Lung (tissue), 12 donors: ENCODE data around the gene EML3. TPM values are rescaled to one million over a fixed set of nuclear protein-coding genes. Genes with fewer than 3 reads are reported as not detected.
"Not testable (repeated sequence)": the region's sequence is repeated elsewhere in the genome, so short reads cannot be mapped to it uniquely, and the experiment has no call there.

ENCODE experiments used
- ATAC-seq: fragments of 200-7000 bp; cut with Tn5 transposase; one replicate; pipeline ENCODE4 v1.9.1; 2020; ENCODE audit warnings: moderate number of reproducible peaks; ENCODE audit not compliant: insufficient read depth, low FRiP score
- DNase-seq, 3 donors: peaks; one replicate each; pipeline ENCODE4 v3.0.0-alpha.2; 2013 to 2017
- H3K27ac ChIP-seq, 2 donors: one replicate each; pipeline ENCODE4 v1.5.1; 2013; ENCODE audit warnings: mild to moderate bottlenecking in 2 of 2, moderate library complexity in 2 of 2, control low read depth in 1 of 2, inconsistent platforms in 1 of 2, low read depth in 1 of 2, low read length in 1 of 2
- H3K27me3 ChIP-seq, 3 donors: one replicate each; pipeline ENCODE4 v1.5.1; 2013; ENCODE audit warnings: low read length in 2 of 3; ENCODE audit not compliant: control insufficient read depth in 3 of 3, insufficient read depth in 3 of 3
- H3K36me3 ChIP-seq, 4 donors: one replicate each; pipeline ENCODE4 v1.5.1; 2013; ENCODE audit warnings: low read length in 4 of 4, mild to moderate bottlenecking in 1 of 4, moderate library complexity in 1 of 4; ENCODE audit not compliant: control insufficient read depth in 4 of 4, insufficient read depth in 4 of 4
- H3K4me1 ChIP-seq, 5 donors: one replicate each; pipeline ENCODE4 v1.5.1; 2013; ENCODE audit warnings: low read length in 5 of 5, mild to moderate bottlenecking in 2 of 5, moderate library complexity in 1 of 5; ENCODE audit not compliant: control insufficient read depth in 5 of 5, insufficient read depth in 5 of 5
- H3K4me3 ChIP-seq: one replicate; pipeline ENCODE4 v1.5.1; 2013; ENCODE audit warnings: mild to moderate bottlenecking, control low read depth, moderate library complexity
- H3K9ac ChIP-seq, 2 donors: one replicate each; pipeline ENCODE4 v1.5.1; 2013; ENCODE audit warnings: low read length in 2 of 2, control low read depth in 1 of 2; ENCODE audit not compliant: insufficient read depth in 1 of 2
- H3K9me3 ChIP-seq, 4 donors: one replicate each; pipeline ENCODE4 v1.5.1; 2013; ENCODE audit warnings: low read length in 3 of 4, mild to moderate bottlenecking in 1 of 4, moderate library complexity in 1 of 4; ENCODE audit not compliant: control insufficient read depth in 4 of 4, insufficient read depth in 3 of 4
- CTCF ChIP-seq: IDR thresholded peaks from 2 replicates; pipeline ENCODE4 v1.5.1; 2012; ENCODE audit warnings: mild to moderate bottlenecking; ENCODE audit errors: control extremely low read depth, extremely low read depth
- WGBS, 2 donors: extraction: QIAGEN DNeasy Blood & Tissue Kit; methylation state at CpG; one replicate each; pipeline ENCODE4 v1.1.7; 2013; 5-methylcytosine and 5-hydroxymethylcytosine counted together
- polyA plus RNA-seq, 2 donors: library from polyadenylated mRNA; stranded (reverse); fragments of 200-250 nt; gene quantifications; one replicate each; pipeline ENCODE4 v1.2.1, GENCODE V29; 2013
- total RNA-seq, 2 donors: library from RNA; depleted of rRNA in 1 of 2; stranded (reverse); fragments of >200 nt in 1 of 2; gene quantifications; one replicate each; pipeline ENCODE4 v1.2.1, GENCODE V29; 2014 to 2021
- donor health status: control.
- donor health status: control.
- donor health status: Bipolar disorder and iron deficiency.
- donor health status: healthy.
- donor health status: DM: yes; HTN: yes; CAD: no.

Gene EML3
- total and polyA plus RNA-seq, 4 donors = 29.1 to 95.4 (median 62.9) TPM

GRCh38 chr11:62621567-62622470 lies 9.2 kb upstream of the EML3 start, which contains the start of gene B3GAT3:
Gene B3GAT3 (minus strand): TSS chr11:62621986. CDS start chr11:62621947, 39 bp downstream.
- peak; percentile 99 for DNase-seq
- peaks cover 0 to 15% (median 6%) of the 10 kb centered on the region in 5 donors for H3K4me1 ChIP-seq
- WGBS, 2 donors = 0 to 1% methylated on average over 65 to 77 of the region's 77 CpGs
- ATAC-seq = peak; percentile 98
- H3K27me3 ChIP-seq = no peaks in the 10 kb centered on the region
- no peaks in the 10 kb centered on the region for H3K9me3 ChIP-seq
- H3K4me3 ChIP-seq = peak within 1 kb of the TSS; percentile 83
- TF ChIP-seq CTCF = no peak
- peak within 1 kb of the TSS; percentile 65 to 66 for H3K9ac ChIP-seq
- peaks cover 7 to 23% (median 21%) of the 10 kb centered on the region in 4 donors for H3K36me3 ChIP-seq
- H3K27ac ChIP-seq = peak within 1 kb of the TSS; percentile 87 to 95

- H3K27ac ChIP-seq = peak overlapping the region; percentile 87 to 95
- 28 to 36% methylated on average over 8 of the region's 8 CpGs for WGBS, 2 donors
- peak overlapping the region; percentile 65 to 66 for H3K9ac ChIP-seq
- H3K9me3 ChIP-seq = no peaks in the 10 kb centered on the region
- H3K4me1 ChIP-seq = peaks cover 0 to 15% (median 6%) of the 10 kb centered on the region in 5 donors
- H3K36me3 ChIP-seq = peaks cover 7 to 17% (median 16%) of the 10 kb centered on the region in 4 donors
- TF ChIP-seq CTCF = no peak
- DNase-seq (no peak), ATAC-seq (no peak)
- H3K4me3 ChIP-seq = peak overlapping the region; percentile 83
- H3K27me3 ChIP-seq = no peaks in the 10 kb centered on the region
These were observed 8.5 kb upstream of the EML3 start for GRCh38 chr11:62621027-62621566.

GRCh38 chr11:62616957-62617356 lies 4.4 kb upstream of the EML3 start:
- WGBS, 2 donors = 95 to 97% methylated on average over 12 to 14 of the region's 14 CpGs
- DNase-seq, H3K9ac ChIP-seq, ATAC-seq, H3K27me3 ChIP-seq, H3K9me3 ChIP-seq, H3K4me3 ChIP-seq, H3K27ac ChIP-seq: not testable (repeated sequence)
- Histone ChIP-seq H3K4me1 (peaks cover 0 to 11% (median 6%) of the 10 kb centered on the region in 5 donors), H3K36me3 (peaks cover 0 to 13% (median 5%) of the 10 kb centered on the region in 4 donors)

- TF ChIP-seq CTCF = no peak
- H3K27me3 ChIP-seq = no peaks in the 10 kb centered on the region
- no peak overlapping the region for H3K9ac ChIP-seq
- WGBS, 2 donors = 91 to 96% methylated on average over 7 of the region's 7 CpGs
- H3K27ac ChIP-seq = peak overlapping the region in 1 of 2 donors; percentile 15
- ATAC-seq (no peak), DNase-seq (no peak)
- H3K9me3 ChIP-seq = no peaks in the 10 kb centered on the region
- H3K36me3 ChIP-seq = peaks cover 0 to 13% (median 5%) of the 10 kb centered on the region in 4 donors
- H3K4me3 ChIP-seq = no peak overlapping the region
- H3K4me1 ChIP-seq = peaks cover under 1 to 16% (median 7%) of the 10 kb centered on the region in 5 donors
These were observed 2.9 kb upstream of the EML3 start for GRCh38 chr11:62615521-62615920.
